Smooth muscle cell of trachea (primary cell): ENCODE measurements around the gene TMEM63A. TPM values are rescaled to one million over a fixed set of nuclear protein-coding genes. Genes with fewer than 3 reads are reported as not detected.

ENCODE experiments used
- total RNA-seq: library from RNA; depleted of rRNA; stranded (reverse); fragments of >200 nt; gene quantifications from 2 replicates; pipeline ENCODE4 v1.2.1, GENCODE V29; 2014

The TMEM63A gene
- total RNA-seq, result 22.5 and 25.8 TPM in 2 replicates

GRCh38 chr1:225881959-225882693, at the start of gene TMEM63A:
Gene TMEM63A (minus strand): TSS chr1:225882380. CDS start chr1:225877580, 4,800 bp downstream.

GRCh38 chr1:225923692-225924555, 41.7 kb upstream of the TMEM63A start, which contains the start of gene PYCR2:
Gene PYCR2 (minus strand): TSS chr1:225924250. CDS start chr1:225924110, 140 bp downstream.

GRCh38 chr1:225888898-225889601, 6.9 kb upstream of the TMEM63A start, which contains the start of gene LEFTY1:
Gene LEFTY1 (minus strand): TSS chr1:225889146. CDS start chr1:225889066, 80 bp downstream.

GRCh38 chr1:225809842-225810578, 72.2 kb downstream of the TMEM63A start, which contains the start of gene EPHX1:
Gene EPHX1 (plus strand): TSS chr1:225810124. CDS start chr1:225828730, 18,606 bp downstream.

Other genes starting within 250 kb of the TMEM63A start
- gene ENAH, start 229.3 kb downstream of the TMEM63A start, total RNA-seq, result 86.2 and 99.9 TPM in 2 replicates
- 193 and 397 TPM in 2 replicates for gene SRP9, start 104.6 kb downstream of the TMEM63A start, total RNA-seq
- 67.9 and 112 TPM in 2 replicates for gene EPHX1, start 72.3 kb downstream of the TMEM63A start, total RNA-seq
- gene LEFTY1, start 6.8 kb upstream of the TMEM63A start, total RNA-seq, result not detected in 2 replicates
- gene PYCR2, start 41.9 kb upstream of the TMEM63A start, total RNA-seq, result 29.1 and 44.0 TPM in 2 replicates
- not detected in 2 replicates for gene LEFTY2, start 58.8 kb upstream of the TMEM63A start, total RNA-seq
- gene SDE2, start 117.0 kb upstream of the TMEM63A start, total RNA-seq, result 15.3 and 15.5 TPM in 2 replicates
- 75.1 and 150 TPM in 2 replicates for gene H3-3A, start 180.3 kb upstream of the TMEM63A start, total RNA-seq